Panc1 (cell line): ENCODE results near the gene FNIP2. TPM values are rescaled to one million over a fixed set of nuclear protein-coding genes. Genes with fewer than 3 reads are reported as not detected.

Source experiments
- ATAC-seq: fragments of 200-7000 bp; cut with Tn5 transposase; 2 replicates; pipeline ENCODE4 v1.9.1; 2020; ENCODE audit warnings: mild to moderate bottlenecking, moderate library complexity
- BruUV-seq: library from RNA; stranded (reverse); fragments of 400-500 nt; replicated peaks from 2 replicates; lab custom pipeline; 2021; lab: Mats Ljungman, UMichigan
- CTCF ChIA-PET: fragments of 300-600 bp; sonication (Branson Sonifier 250); formaldehyde crosslinking; loops from one replicate; lab custom pipeline; 2022; ENCODE audit warnings: antibody characterized with exemption; lab: Charles Lee
- POLR2A ChIA-PET: fragments of 300-600 bp; sonication (Branson Sonifier 250); formaldehyde crosslinking; loops from one replicate; lab custom pipeline; 2022; ENCODE audit warnings: antibody characterized with exemption; lab: Charles Lee
- DNase-seq: peaks from one replicate; pipeline ENCODE4 v3.0.0-alpha.2; 2010; ENCODE audit warnings: low read depth, low spot score
- H3K27ac ChIP-seq: 2 replicates; pipeline ENCODE4 v1.5.1; 2011; ENCODE audit warnings: mild to moderate bottlenecking, low read length, inconsistent platforms
- H3K27me3 ChIP-seq: fragments of 200-500 bp; sonication (Bioruptor generic); 2 replicates; pipeline ENCODE4 v1.6.0; 2014; ENCODE audit warnings: low read length, inconsistent platforms; ENCODE audit not compliant: control insufficient read depth, insufficient read depth
- H3K36me3 ChIP-seq: fragments of 200-500 bp; sonication (Bioruptor generic); 2 replicates; pipeline ENCODE4 v1.5.1; 2014; ENCODE audit warnings: inconsistent platforms, mild to moderate bottlenecking, low read length, moderate library complexity; ENCODE audit not compliant: control insufficient read depth, insufficient read depth
- H3K4me1 ChIP-seq: 2 replicates; pipeline ENCODE4 v1.5.1; 2011; ENCODE audit warnings: inconsistent platforms, mild to moderate bottlenecking, low read length, moderate library complexity; ENCODE audit not compliant: control insufficient read depth, insufficient read depth
- H3K4me3 ChIP-seq, 2 experiments: 2 replicates each; pipeline ENCODE4 v1.5.1; 2011 to 2012; ENCODE audit warnings: low read depth in 2 of 2, low read length in 2 of 2, mild to moderate bottlenecking in 2 of 2, inconsistent platforms in 1 of 2, moderate library complexity in 1 of 2
- H3K9me3 ChIP-seq: fragments of 200-500 bp; sonication (Bioruptor generic); 2 replicates; pipeline ENCODE4 v1.5.1; 2014; ENCODE audit warnings: low read depth, mild to moderate bottlenecking, inconsistent platforms, low read length, moderate library complexity; ENCODE audit not compliant: control insufficient read depth, insufficient read depth
- CTCF ChIP-seq: fragments of 450-650 bp; IDR thresholded peaks from 2 replicates; pipeline ENCODE4 v1.5.1; 2017; ENCODE audit warnings: mild to moderate bottlenecking
- POLR2AphosphoS5 ChIP-seq: IDR thresholded peaks from 2 replicates; pipeline ENCODE4 v1.6.1; 2012; ENCODE audit warnings: mild to moderate bottlenecking, low read depth, low read length, moderate library complexity
- SIN3A ChIP-seq: IDR thresholded peaks from 2 replicates; pipeline ENCODE4 v1.6.1; 2012; ENCODE audit warnings: low read depth, mild to moderate bottlenecking, low read length, moderate library complexity, borderline replicate concordance; ENCODE audit not compliant: insufficient read depth
- TCF7L2 ChIP-seq: IDR thresholded peaks from 2 replicates; pipeline ENCODE4 v1.6.1; 2011; ENCODE audit warnings: mild to moderate bottlenecking, low read depth, low read length, inconsistent platforms
- in situ Hi-C: cut with HindIII; loops from 2 replicates; pipeline ENCODE4 v1.10.0; 2016; ENCODE audit warnings: low sequenced_read_pairs, low pct_unique_long_range_greater_than_20kb
- intact Hi-C: fragments of 100-400 bp; cut with micrococcal nuclease; formaldehyde crosslinking; loops from one replicate; pipeline ENCODE4 v1.10.0; 2022; ENCODE audit not compliant: unreplicated experiment
- total RNA-seq: library from RNA; stranded (reverse); gene quantifications from one replicate; pipeline ENCODE4 v1.2.1, GENCODE V29; 2021; ENCODE audit not compliant: unreplicated experiment
- TF ChIP-seq, protein P1 (sequence below), 2 experiments: IDR thresholded peaks; 2 replicates each; pipeline ENCODE4 v1.6.1; 2011 to 2012; ENCODE audit warnings: low read depth in 2 of 2, control low read depth in 1 of 2, low read length in 1 of 2, mild to moderate bottlenecking in 1 of 2, moderate library complexity in 1 of 2; ENCODE audit not compliant: insufficient read depth in 1 of 2

FNIP2 gene
- total RNA-seq, 1 experiment from 2014 or later, result 17.7 TPM

DNA sequence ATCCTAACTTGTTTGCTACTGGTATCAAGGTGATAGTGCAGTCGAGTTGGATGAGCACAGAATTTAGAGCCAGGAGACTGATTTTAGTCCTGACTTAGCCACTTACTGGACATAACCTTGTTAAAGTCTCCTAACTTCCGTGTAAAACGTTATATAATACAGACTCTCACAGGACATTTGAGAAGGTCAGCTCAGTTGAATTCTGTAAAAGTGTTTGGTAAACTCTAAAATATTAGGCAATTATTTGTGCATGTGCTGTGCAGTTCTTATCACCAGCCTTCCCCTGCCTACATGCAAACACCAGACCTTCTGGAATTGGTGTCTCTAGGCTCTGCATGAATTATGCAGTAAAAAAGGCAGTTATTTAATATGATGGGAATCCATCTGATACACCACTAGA is 45.4 kb downstream of the FNIP2 start:
- CTCF ChIA-PET, result no interaction called here
- TF ChIP-seq, protein P1, sequence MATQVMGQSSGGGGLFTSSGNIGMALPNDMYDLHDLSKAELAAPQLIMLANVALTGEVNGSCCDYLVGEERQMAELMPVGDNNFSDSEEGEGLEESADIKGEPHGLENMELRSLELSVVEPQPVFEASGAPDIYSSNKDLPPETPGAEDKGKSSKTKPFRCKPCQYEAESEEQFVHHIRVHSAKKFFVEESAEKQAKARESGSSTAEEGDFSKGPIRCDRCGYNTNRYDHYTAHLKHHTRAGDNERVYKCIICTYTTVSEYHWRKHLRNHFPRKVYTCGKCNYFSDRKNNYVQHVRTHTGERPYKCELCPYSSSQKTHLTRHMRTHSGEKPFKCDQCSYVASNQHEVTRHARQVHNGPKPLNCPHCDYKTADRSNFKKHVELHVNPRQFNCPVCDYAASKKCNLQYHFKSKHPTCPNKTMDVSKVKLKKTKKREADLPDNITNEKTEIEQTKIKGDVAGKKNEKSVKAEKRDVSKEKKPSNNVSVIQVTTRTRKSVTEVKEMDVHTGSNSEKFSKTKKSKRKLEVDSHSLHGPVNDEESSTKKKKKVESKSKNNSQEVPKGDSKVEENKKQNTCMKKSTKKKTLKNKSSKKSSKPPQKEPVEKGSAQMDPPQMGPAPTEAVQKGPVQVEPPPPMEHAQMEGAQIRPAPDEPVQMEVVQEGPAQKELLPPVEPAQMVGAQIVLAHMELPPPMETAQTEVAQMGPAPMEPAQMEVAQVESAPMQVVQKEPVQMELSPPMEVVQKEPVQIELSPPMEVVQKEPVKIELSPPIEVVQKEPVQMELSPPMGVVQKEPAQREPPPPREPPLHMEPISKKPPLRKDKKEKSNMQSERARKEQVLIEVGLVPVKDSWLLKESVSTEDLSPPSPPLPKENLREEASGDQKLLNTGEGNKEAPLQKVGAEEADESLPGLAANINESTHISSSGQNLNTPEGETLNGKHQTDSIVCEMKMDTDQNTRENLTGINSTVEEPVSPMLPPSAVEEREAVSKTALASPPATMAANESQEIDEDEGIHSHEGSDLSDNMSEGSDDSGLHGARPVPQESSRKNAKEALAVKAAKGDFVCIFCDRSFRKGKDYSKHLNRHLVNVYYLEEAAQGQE (IDR thresholded peaks at IDR 0.05; ENCODE audit: insufficient read depth in 1 of 2, low read depth in 2 of 2, low read length in 1 of 2), result no peak
- no peak for TF ChIP-seq CTCF
- TF ChIP-seq POLR2AphosphoS5, result no peak
- TF ChIP-seq SIN3A, result no peak
- BruUV-seq, result no TSS peak

DNA sequence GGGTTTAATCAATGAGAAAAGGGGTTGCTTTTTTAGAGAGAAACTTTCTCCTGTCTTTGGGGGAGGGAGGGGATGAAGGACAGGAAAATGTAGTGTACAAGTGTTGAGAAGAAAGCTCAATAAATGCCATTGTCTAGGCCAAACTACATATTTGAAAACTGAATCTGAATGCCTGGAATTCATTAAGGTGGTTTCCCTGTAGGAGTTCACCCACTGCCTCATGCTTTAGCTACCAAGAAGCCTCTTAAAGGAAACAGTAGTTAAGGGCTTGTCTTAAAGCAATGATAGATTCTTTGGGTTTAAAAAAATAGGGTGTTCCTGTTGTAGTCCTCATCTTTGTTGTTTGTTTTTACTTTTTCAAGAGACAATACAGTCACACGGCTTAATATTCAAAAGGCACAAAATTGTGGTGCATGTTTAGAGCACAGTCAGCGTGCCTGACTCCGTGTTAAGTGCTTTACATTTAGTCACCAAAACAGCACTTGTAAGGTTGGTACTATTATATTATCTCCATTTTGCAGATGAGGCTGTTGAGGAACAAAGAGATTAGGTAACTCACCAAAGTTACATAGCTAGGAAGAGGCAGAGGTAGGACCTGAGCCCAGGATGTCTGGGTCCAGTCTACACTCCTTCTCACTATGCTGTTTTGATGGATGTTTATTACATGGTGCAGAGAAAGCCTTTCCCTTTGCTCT is 46.0 kb downstream of the FNIP2 start:
- CTCF ChIA-PET, result interaction anchor here (0.6 kb wide), 1 partner anchor 10 kb away, joined by 3 read pairs; no protein-coding TSS in a partner anchor

More for the DNA sequence above, 45.4 kb downstream of the FNIP2 start:
- no peak for DNase-seq
- H3K36me3 ChIP-seq, result no peaks in the 10 kb centered on the region
- no peak for ATAC-seq
- peaks cover 25% of the 10 kb centered on the region for H3K4me1 ChIP-seq
- no peak overlapping the region for H3K4me3 ChIP-seq
- peak overlapping the region; percentile 48; the same call in 1 of the 2 replicates for H3K27ac ChIP-seq
- intact Hi-C loops (no loop called here), in situ Hi-C loops (no loop called here)
- no peaks in the 10 kb centered on the region for H3K27me3 ChIP-seq
- no peaks in the 10 kb centered on the region for H3K9me3 ChIP-seq
- POLR2A ChIA-PET, result no interaction called here

More for the DNA sequence above, 46.0 kb downstream of the FNIP2 start:
- no TSS peak for BruUV-seq
- ATAC-seq (0 out of 2 replicates have a peak, but pooled peaks have one; percentile 46), DNase-seq (no peak)
- Histone ChIP-seq H3K27ac (0 out of 2 replicates have a peak overlapping the region, but pooled peaks have one; percentile 48), H3K4me1 (peaks cover 25% of the 10 kb centered on the region), H3K27me3 (no peaks in the 10 kb centered on the region), H3K36me3 (no peaks in the 10 kb centered on the region), H3K9me3 (no peaks in the 10 kb centered on the region), H3K4me3 (no peak overlapping the region)
- in situ Hi-C loops (no loop called here), intact Hi-C loops (no loop called here)
- TF ChIP-seq POLR2AphosphoS5 (no peak), CTCF (no peak), SIN3A (no peak), TCF7L2 (no peak)
- TF ChIP-seq, protein P1 (IDR thresholded peaks at IDR 0.05; ENCODE audit: insufficient read depth in 1 of 2, low read depth in 2 of 2, low read length in 1 of 2), result no peak
- POLR2A ChIA-PET, result no interaction called here
